HEK293T (cell line): Measurements from ENCODE around the gene USF3.

Experiments used
- BHLHE40 ChIP-seq: fragments of 450-650 bp; IDR thresholded peaks from 2 replicates; pipeline ENCODE4 v1.6.1; 2016; ENCODE audit warnings: mild to moderate bottlenecking, moderate library complexity, borderline replicate concordance
- CTBP1 ChIP-seq: fragments of 450-650 bp; IDR thresholded peaks from 2 replicates; pipeline ENCODE4 v1.6.1; 2016; ENCODE audit warnings: borderline replicate concordance
- ELF4 ChIP-seq: fragments of 450-650 bp; IDR thresholded peaks from 2 replicates; pipeline ENCODE4 v1.6.1; 2017; ENCODE audit warnings: antibody characterized with exemption
- FOXK2 ChIP-seq: fragments of 450-650 bp; IDR thresholded peaks from 2 replicates; pipeline ENCODE4 v1.6.1; 2016; ENCODE audit warnings: mild to moderate bottlenecking
- FOXM1 ChIP-seq: fragments of 450-650 bp; IDR thresholded peaks from 2 replicates; pipeline ENCODE4 v1.6.1; 2017; ENCODE audit warnings: mild to moderate bottlenecking, borderline replicate concordance
- HDGF ChIP-seq: fragments of 450-650 bp; IDR thresholded peaks from 2 replicates; pipeline ENCODE4 v1.6.1; 2017; ENCODE audit warnings: antibody characterized with exemption, borderline replicate concordance
- LEF1 ChIP-seq: fragments of 450-650 bp; IDR thresholded peaks from 2 replicates; pipeline ENCODE4 v1.6.1; 2017; ENCODE audit warnings: mild to moderate bottlenecking, borderline replicate concordance
- NFRKB ChIP-seq: fragments of 450-650 bp; IDR thresholded peaks from 2 replicates; pipeline ENCODE4 v1.6.1; 2016; ENCODE audit warnings: mild to moderate bottlenecking, moderate library complexity
- SP1 ChIP-seq: fragments of 450-650 bp; IDR thresholded peaks from 2 replicates; pipeline ENCODE4 v1.6.1; 2017
- SUZ12 ChIP-seq: fragments of 450-650 bp; IDR thresholded peaks from 2 replicates; pipeline ENCODE4 v1.6.1; 2016; ENCODE audit warnings: mild to moderate bottlenecking
- TARDBP ChIP-seq: fragments of 450-650 bp; IDR thresholded peaks from 2 replicates; pipeline ENCODE4 v1.6.1; 2016
- ZNF384 ChIP-seq: fragments of 450-650 bp; IDR thresholded peaks from 2 replicates; pipeline ENCODE4 v1.6.1; 2016

- TF ChIP-seq BHLHE40 (no peak), SP1 (no peak), CTBP1 (no peak), SUZ12 (no peak), FOXM1 (no peak), TARDBP (no peak), LEF1 (no peak; the same call in 1 of the 2 replicates), ELF4 (no peak), ZNF384 (no peak), HDGF (no peak), NFRKB (no peak), FOXK2 (no peak)
These were observed 49.5 kb upstream of the USF3 start, which contains the start of gene NAA50 for GRCh38 chr3:113745756-113746547.
